ENCODE measurements around the gene SCAP. TPM values are rescaled to one million over a fixed set of nuclear protein-coding genes. Genes with fewer than 3 reads are reported as not detected.

Gene SCAP
- total and polyA plus RNA-seq, 2 of the 13 experiments (the other 11 are each of a cell fraction or from before 2014, with no cell fraction given), result 40.4 to 53.3 TPM

- TF ChIP-seq ZBTB2 (CRISPR knock-in tag; IDR thresholded peaks at IDR 0.05; ENCODE audit: low read depth) (no peak), ZNF354B (CRISPR knock-in tag; IDR thresholded peaks at IDR 0.05) (no peak), ZNF451 (CRISPR knock-in tag; IDR thresholded peaks at IDR 0.05) (0 out of 2 replicates have a peak, but pooled peaks have one; percentile 40), PPARG (CRISPR knock-in tag; conservative IDR thresholded peaks at IDR 0.05) (peak; percentile 64), PITX1 (CRISPR knock-in tag; IDR thresholded peaks at IDR 0.05) (peak; percentile 81), ZNF331 (CRISPR knock-in tag; IDR thresholded peaks at IDR 0.05) (0 out of 2 replicates have a peak, but pooled peaks have one; percentile 27), ZNF383 (CRISPR knock-in tag; IDR thresholded peaks at IDR 0.05; ENCODE audit: borderline replicate concordance) (no peak), ZNF777 (CRISPR knock-in tag; IDR thresholded peaks at IDR 0.05) (no peak), ZNF784 (CRISPR knock-in tag; IDR thresholded peaks at IDR 0.05; ENCODE audit: borderline replicate concordance) (0 out of 2 replicates have a peak, but pooled peaks have one; percentile 41), HOXD1 (CRISPR knock-in tag; IDR thresholded peaks at IDR 0.05) (peak; percentile 87; the same call in 1 of the 2 replicates), YEATS4 (CRISPR knock-in tag; IDR thresholded peaks at IDR 0.05; ENCODE audit: borderline replicate concordance) (no peak; the same call in 1 of the 2 replicates), GATAD2A (CRISPR knock-in tag; IDR thresholded peaks at IDR 0.05) (peak; percentile 57; the same call in 1 of the 2 replicates)
- TF ChIP-seq, protein P1, sequence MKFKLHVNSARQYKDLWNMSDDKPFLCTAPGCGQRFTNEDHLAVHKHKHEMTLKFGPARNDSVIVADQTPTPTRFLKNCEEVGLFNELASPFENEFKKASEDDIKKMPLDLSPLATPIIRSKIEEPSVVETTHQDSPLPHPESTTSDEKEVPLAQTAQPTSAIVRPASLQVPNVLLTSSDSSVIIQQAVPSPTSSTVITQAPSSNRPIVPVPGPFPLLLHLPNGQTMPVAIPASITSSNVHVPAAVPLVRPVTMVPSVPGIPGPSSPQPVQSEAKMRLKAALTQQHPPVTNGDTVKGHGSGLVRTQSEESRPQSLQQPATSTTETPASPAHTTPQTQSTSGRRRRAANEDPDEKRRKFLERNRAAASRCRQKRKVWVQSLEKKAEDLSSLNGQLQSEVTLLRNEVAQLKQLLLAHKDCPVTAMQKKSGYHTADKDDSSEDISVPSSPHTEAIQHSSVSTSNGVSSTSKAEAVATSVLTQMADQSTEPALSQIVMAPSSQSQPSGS (CRISPR knock-in tag; IDR thresholded peaks at IDR 0.05), result peak; percentile 39; the same call in 1 of the 2 replicates
- TF ChIP-seq, protein P2, sequence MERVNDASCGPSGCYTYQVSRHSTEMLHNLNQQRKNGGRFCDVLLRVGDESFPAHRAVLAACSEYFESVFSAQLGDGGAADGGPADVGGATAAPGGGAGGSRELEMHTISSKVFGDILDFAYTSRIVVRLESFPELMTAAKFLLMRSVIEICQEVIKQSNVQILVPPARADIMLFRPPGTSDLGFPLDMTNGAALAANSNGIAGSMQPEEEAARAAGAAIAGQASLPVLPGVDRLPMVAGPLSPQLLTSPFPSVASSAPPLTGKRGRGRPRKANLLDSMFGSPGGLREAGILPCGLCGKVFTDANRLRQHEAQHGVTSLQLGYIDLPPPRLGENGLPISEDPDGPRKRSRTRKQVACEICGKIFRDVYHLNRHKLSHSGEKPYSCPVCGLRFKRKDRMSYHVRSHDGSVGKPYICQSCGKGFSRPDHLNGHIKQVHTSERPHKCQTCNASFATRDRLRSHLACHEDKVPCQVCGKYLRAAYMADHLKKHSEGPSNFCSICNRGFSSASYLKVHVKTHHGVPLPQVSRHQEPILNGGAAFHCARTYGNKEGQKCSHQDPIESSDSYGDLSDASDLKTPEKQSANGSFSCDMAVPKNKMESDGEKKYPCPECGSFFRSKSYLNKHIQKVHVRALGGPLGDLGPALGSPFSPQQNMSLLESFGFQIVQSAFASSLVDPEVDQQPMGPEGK (CRISPR knock-in tag; IDR thresholded peaks at IDR 0.05), result peak; percentile 17; the same call in 1 of the 2 replicates
- TF ChIP-seq, protein P3, sequence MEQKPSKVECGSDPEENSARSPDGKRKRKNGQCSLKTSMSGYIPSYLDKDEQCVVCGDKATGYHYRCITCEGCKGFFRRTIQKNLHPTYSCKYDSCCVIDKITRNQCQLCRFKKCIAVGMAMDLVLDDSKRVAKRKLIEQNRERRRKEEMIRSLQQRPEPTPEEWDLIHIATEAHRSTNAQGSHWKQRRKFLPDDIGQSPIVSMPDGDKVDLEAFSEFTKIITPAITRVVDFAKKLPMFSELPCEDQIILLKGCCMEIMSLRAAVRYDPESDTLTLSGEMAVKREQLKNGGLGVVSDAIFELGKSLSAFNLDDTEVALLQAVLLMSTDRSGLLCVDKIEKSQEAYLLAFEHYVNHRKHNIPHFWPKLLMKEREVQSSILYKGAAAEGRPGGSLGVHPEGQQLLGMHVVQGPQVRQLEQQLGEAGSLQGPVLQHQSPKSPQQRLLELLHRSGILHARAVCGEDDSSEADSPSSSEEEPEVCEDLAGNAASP (CRISPR knock-in tag; IDR thresholded peaks at IDR 0.05; ENCODE audit: borderline replicate concordance), result peak; percentile 29; the same call in 1 of the 2 replicates
- TF ChIP-seq, protein P4, sequence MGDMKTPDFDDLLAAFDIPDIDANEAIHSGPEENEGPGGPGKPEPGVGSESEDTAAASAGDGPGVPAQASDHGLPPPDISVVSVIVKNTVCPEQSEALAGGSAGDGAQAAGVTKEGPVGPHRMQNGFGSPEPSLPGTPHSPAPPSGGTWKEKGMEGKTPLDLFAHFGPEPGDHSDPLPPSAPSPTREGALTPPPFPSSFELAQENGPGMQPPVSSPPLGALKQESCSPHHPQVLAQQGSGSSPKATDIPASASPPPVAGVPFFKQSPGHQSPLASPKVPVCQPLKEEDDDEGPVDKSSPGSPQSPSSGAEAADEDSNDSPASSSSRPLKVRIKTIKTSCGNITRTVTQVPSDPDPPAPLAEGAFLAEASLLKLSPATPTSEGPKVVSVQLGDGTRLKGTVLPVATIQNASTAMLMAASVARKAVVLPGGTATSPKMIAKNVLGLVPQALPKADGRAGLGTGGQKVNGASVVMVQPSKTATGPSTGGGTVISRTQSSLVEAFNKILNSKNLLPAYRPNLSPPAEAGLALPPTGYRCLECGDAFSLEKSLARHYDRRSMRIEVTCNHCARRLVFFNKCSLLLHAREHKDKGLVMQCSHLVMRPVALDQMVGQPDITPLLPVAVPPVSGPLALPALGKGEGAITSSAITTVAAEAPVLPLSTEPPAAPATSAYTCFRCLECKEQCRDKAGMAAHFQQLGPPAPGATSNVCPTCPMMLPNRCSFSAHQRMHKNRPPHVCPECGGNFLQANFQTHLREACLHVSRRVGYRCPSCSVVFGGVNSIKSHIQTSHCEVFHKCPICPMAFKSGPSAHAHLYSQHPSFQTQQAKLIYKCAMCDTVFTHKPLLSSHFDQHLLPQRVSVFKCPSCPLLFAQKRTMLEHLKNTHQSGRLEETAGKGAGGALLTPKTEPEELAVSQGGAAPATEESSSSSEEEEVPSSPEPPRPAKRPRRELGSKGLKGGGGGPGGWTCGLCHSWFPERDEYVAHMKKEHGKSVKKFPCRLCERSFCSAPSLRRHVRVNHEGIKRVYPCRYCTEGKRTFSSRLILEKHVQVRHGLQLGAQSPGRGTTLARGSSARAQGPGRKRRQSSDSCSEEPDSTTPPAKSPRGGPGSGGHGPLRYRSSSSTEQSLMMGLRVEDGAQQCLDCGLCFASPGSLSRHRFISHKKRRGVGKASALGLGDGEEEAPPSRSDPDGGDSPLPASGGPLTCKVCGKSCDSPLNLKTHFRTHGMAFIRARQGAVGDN (CRISPR knock-in tag; IDR thresholded peaks at IDR 0.05), result peak; percentile 27; the same call in 1 of the 2 replicates
Measured at GRCh38 chr3:47424434-47425382, 51.0 kb downstream of the SCAP start (continued).

Data from HepG2 (cell line).